PC-9 (cell line): ENCODE results near the gene PLAU. TPM values are rescaled to one million over a fixed set of nuclear protein-coding genes. Genes with fewer than 3 reads are reported as not detected.
A peak's percentile ranks its signal among the peaks of the same experiment; 100 is the strongest.

Experiments
- BruUV-seq: library from RNA; stranded (reverse); fragments of 400-500 nt; replicated peaks from 2 replicates; lab custom pipeline; 2021; lab: Mats Ljungman, UMichigan
- CTCF ChIA-PET: fragments of 300-600 bp; sonication (Branson Sonifier 250); formaldehyde crosslinking; loops from one replicate; lab custom pipeline; 2022; ENCODE audit warnings: antibody characterized with exemption; lab: Charles Lee
- POLR2A ChIA-PET: fragments of 300-600 bp; sonication (Branson Sonifier 250); formaldehyde crosslinking; loops from one replicate; lab custom pipeline; 2022; ENCODE audit warnings: antibody characterized with exemption; ENCODE audit not compliant: unreplicated experiment; lab: Charles Lee
- DNase-seq, 2 experiments: peaks; one replicate each; pipeline versions ENCODE4 v3.0.0 to v3.0.0-alpha.2; 2015 to 2022; ENCODE audit warnings: mixed read lengths in 1 of 2
- H2AFZ ChIP-seq: fragments of 200-600 bp; sonication (generic); 2 replicates; pipeline ENCODE4 v1.8.1; 2017; ENCODE audit warnings: antibody characterized with exemption
- H3F3A ChIP-seq: fragments of 200-600 bp; sonication (generic); 2 replicates; pipeline ENCODE4 v1.8.1; 2017; ENCODE audit warnings: antibody characterized with exemption, mild to moderate bottlenecking, low read depth; ENCODE audit not compliant: insufficient read depth
- H3K27ac ChIP-seq: fragments of 200-600 bp; sonication (generic); 2 replicates; pipeline ENCODE4 v1.6.1; 2016; ENCODE audit warnings: mixed run types
- H3K27me3 ChIP-seq: fragments of 200-600 bp; sonication (generic); 2 replicates; pipeline ENCODE4 v1.6.1; 2016; ENCODE audit warnings: low read depth, mixed run types; ENCODE audit not compliant: insufficient read depth
- H3K36me3 ChIP-seq: fragments of 200-600 bp; sonication (generic); 2 replicates; pipeline ENCODE4 v1.6.1; 2016; ENCODE audit warnings: low read depth, mixed run types
- H3K4me1 ChIP-seq: fragments of 200-600 bp; sonication (generic); replicated peaks from 2 replicates; pipeline ENCODE4 v1.6.1; 2016; ENCODE audit warnings: mixed run types; ENCODE audit not compliant: insufficient read depth
- H3K4me2 ChIP-seq: fragments of 200-600 bp; sonication (generic); 2 replicates; pipeline ENCODE4 v1.6.1; 2017; ENCODE audit warnings: mixed run types
- H3K4me3 ChIP-seq: fragments of 200-600 bp; sonication (generic); 2 replicates; pipeline ENCODE4 v1.6.1; 2016; ENCODE audit warnings: mixed run types
- H3K79me2 ChIP-seq: fragments of 200-600 bp; sonication (generic); 2 replicates; pipeline ENCODE4 v1.6.1; 2017; ENCODE audit warnings: low read depth, mixed run types
- H3K9me2 ChIP-seq: fragments of 200-600 bp; sonication (generic); 2 replicates; pipeline ENCODE4 v1.8.1; 2017; ENCODE audit warnings: mild to moderate bottlenecking; ENCODE audit not compliant: insufficient read depth
- H3K9me3 ChIP-seq: fragments of 200-600 bp; sonication (generic); 2 replicates; pipeline ENCODE4 v1.8.1; 2016; ENCODE audit warnings: low read depth; ENCODE audit not compliant: insufficient read depth
- H4K20me1 ChIP-seq: fragments of 200-600 bp; sonication (generic); 2 replicates; pipeline ENCODE4 v1.8.1; 2017; ENCODE audit not compliant: insufficient read depth
- CTCF ChIP-seq: fragments of 200-600 bp; sonication (generic); conservative IDR thresholded peaks from 2 replicates; pipeline ENCODE4 v1.6.1; 2017; ENCODE audit warnings: mixed run types, antibody characterized with exemption, mild to moderate bottlenecking, moderate library complexity
- EZH2 ChIP-seq: fragments of 200-600 bp; sonication (generic); IDR thresholded peaks from 2 replicates; pipeline ENCODE4 v1.8.0; 2017; ENCODE audit warnings: antibody characterized with exemption, low read depth
- intact Hi-C: fragments of 100-400 bp; cut with micrococcal nuclease; formaldehyde crosslinking; loops from one replicate; pipeline ENCODE4 v1.10.0; 2022; ENCODE audit not compliant: unreplicated experiment
- total RNA-seq: library from RNA; stranded (reverse); gene quantifications from 2 replicates; pipeline ENCODE4 v1.2.3, GENCODE V29; 2021

The PLAU gene
- total RNA-seq, 1 experiment from 2014 or later = 90.3 TPM

- no peaks in the 10 kb centered on the region for H3K9me3 ChIP-seq
- no peak overlapping the region for H3K4me3 ChIP-seq
- POLR2A ChIA-PET = no interaction called here
- no peaks in the 10 kb centered on the region for H3K79me2 ChIP-seq
- H3K4me2 ChIP-seq = peak overlapping the region; percentile 67
- peak overlapping the region; percentile 89 for H3K27ac ChIP-seq
- peaks cover 43% of the 10 kb centered on the region for H3K4me1 ChIP-seq
- no peaks in the 10 kb centered on the region for H4K20me1 ChIP-seq
- no peak for DNase-seq
- no peaks in the 10 kb centered on the region for H3K27me3 ChIP-seq
- CTCF ChIA-PET = interaction anchor here (0.6 kb wide), 2 partner anchors 66 to 275 kb away, joined by 3 read pairs; no protein-coding TSS in a partner anchor
- no peak for TF ChIP-seq EZH2
- no peaks in the 10 kb centered on the region; the same call in 1 of the 2 replicates for H3K9me2 ChIP-seq
- H3K36me3 ChIP-seq = no peaks in the 10 kb centered on the region
- peaks cover 37% of the 10 kb centered on the region for H3F3A ChIP-seq
- BruUV-seq = no TSS peak
- intact Hi-C loops = loop anchor here (1.0 to 5.0 kb wide), 3 partner anchors 43 to 127 kb away; partner anchors contain the start of gene VCL
- H2AFZ ChIP-seq = no peak overlapping the region
Observed at GRCh38 chr10:73955719-73956118, 44.8 kb downstream of the PLAU start.

GRCh38 chr10:73956476-73957359 lies 45.8 kb downstream of the PLAU start:
- H3K27me3 ChIP-seq = no peaks in the 10 kb centered on the region
- TF ChIP-seq CTCF = no peak
- no peak for TF ChIP-seq EZH2
- H2AFZ ChIP-seq = no peak overlapping the region; the same call in 1 of the 2 replicates
- no peaks in the 10 kb centered on the region; the same call in 1 of the 2 replicates for H3K9me2 ChIP-seq
- peak overlapping the region; percentile 67 for H3K4me2 ChIP-seq
- no peaks in the 10 kb centered on the region for H4K20me1 ChIP-seq
- no peaks in the 10 kb centered on the region for H3K9me3 ChIP-seq
- no peaks in the 10 kb centered on the region for H3K36me3 ChIP-seq
- H3F3A ChIP-seq = peaks cover 37% of the 10 kb centered on the region
- H3K4me1 ChIP-seq = peaks cover 44% of the 10 kb centered on the region
- intact Hi-C loops = loop anchor here (1.0 to 5.0 kb wide), 4 partner anchors 42 to 126 kb away; partner anchors contain the start of gene VCL
- DNase-seq = peak; percentile 85 to 95
- H3K4me3 ChIP-seq = peak overlapping the region; percentile 15; the same call in 1 of the 2 replicates
- BruUV-seq = TSS peak; percentile 99
- peak overlapping the region; percentile 89 for H3K27ac ChIP-seq
- ChIA-PET CTCF (interaction anchor here (0.6 to 2.4 kb wide), 11 partner anchors 9 to 715 kb away, joined by 3 to 12 read pairs (median 3); no protein-coding TSS in a partner anchor), POLR2A (interaction anchor here (0.6 to 1.3 kb wide), 15 partner anchors 8 to 282 kb away, joined by 3 to 32 read pairs (median 5); partner anchors contain the start of gene VCL)
- H3K79me2 ChIP-seq = no peaks in the 10 kb centered on the region

- H3K27ac ChIP-seq = no peak overlapping the region
- intact Hi-C loops = loop anchor here (5.0 kb wide), 1 partner anchor 123 kb away; no protein-coding TSS in a partner anchor
- TF ChIP-seq CTCF (no peak), EZH2 (no peak)
- ChIA-PET POLR2A (interaction anchor here (0.6 to 0.7 kb wide), 2 partner anchors 38 to 144 kb away, joined by 3 to 4 read pairs; partner anchors contain the start of gene VCL), CTCF (interaction anchor here (0.6 kb wide), 2 partner anchors 68 to 1148 kb away, joined by 3 to 5 read pairs; no protein-coding TSS in a partner anchor)
- H3K27me3 ChIP-seq = no peaks in the 10 kb centered on the region
- no peak overlapping the region for H3K4me3 ChIP-seq
- peak overlapping the region; percentile 39; the same call in 1 of the 2 replicates for H2AFZ ChIP-seq
- DNase-seq = peak in 1 of 2 experiments; percentile 42
- H3F3A ChIP-seq = peaks cover 40% of the 10 kb centered on the region
- H3K9me2 ChIP-seq = no peaks in the 10 kb centered on the region
- peak overlapping the region; percentile 45; the same call in 1 of the 2 replicates for H3K4me2 ChIP-seq
- no peaks in the 10 kb centered on the region for H3K36me3 ChIP-seq
- H3K9me3 ChIP-seq = no peaks in the 10 kb centered on the region
- peaks cover 48% of the 10 kb centered on the region for H3K4me1 ChIP-seq
- BruUV-seq = no TSS peak
- no peaks in the 10 kb centered on the region for H3K79me2 ChIP-seq
- no peaks in the 10 kb centered on the region for H4K20me1 ChIP-seq
Observed at GRCh38 chr10:73959484-73960243, 48.7 kb downstream of the PLAU start.
